DND-41 (cell line): Measurements from ENCODE around the gene KHSRP.

Experiments
- EZH2 ChIP-seq: IDR thresholded peaks from 3 replicates; pipeline ENCODE4 v1.6.1; 2012; ENCODE audit warnings: borderline replicate concordance, low read depth, mild to moderate bottlenecking, moderate library complexity, low read length, inconsistent platforms; ENCODE audit not compliant: severe bottlenecking
- TF ChIP-seq, protein P1 (sequence below): IDR thresholded peaks from 2 replicates; pipeline ENCODE4 v1.5.1; 2012; ENCODE audit warnings: borderline replicate concordance, low read length, moderate library complexity, mild to moderate bottlenecking; ENCODE audit not compliant: poor library complexity, severe bottlenecking; ENCODE audit errors: extremely low read depth

DNA sequence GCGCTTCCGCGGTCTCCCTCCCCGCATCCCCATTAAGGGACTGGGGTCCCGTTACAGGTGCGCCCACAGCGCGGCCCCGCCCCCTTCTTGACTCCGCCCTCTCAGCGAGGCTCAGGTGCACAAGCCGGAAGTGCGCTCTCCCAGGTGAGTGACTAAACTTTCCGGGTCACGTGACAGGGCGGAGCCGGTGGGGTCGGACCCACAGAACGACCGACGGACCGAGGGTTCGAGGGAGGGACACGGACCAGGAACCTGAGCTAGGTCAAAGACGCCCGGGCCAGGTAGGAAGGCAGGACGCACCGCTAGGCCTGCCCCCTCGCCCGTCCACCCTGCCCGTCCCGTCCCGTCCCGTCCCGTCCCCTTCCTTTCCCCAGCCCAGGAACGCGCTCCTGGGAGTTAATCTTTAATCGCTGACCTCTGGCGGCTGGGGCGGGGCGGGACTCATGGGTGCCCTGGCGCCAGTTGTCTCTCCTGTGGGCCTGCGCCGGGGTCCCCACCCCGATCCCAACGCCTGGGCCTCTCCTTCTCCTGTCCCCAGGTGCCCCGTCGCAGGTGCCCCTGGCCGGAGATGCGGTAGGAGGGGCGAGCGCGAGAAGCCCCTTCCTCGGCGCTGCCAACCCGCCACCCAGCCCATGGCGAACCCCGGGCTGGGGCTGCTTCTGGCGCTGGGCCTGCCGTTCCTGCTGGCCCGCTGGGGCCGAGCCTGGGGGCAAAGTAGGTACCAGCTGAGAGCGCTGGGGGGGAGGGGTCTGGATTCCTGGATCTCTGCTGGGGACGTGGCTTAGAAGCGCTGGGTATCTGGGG, 39.7 kb upstream of the KHSRP start, which contains the start of gene CRB3:
- TF ChIP-seq, protein P1, sequence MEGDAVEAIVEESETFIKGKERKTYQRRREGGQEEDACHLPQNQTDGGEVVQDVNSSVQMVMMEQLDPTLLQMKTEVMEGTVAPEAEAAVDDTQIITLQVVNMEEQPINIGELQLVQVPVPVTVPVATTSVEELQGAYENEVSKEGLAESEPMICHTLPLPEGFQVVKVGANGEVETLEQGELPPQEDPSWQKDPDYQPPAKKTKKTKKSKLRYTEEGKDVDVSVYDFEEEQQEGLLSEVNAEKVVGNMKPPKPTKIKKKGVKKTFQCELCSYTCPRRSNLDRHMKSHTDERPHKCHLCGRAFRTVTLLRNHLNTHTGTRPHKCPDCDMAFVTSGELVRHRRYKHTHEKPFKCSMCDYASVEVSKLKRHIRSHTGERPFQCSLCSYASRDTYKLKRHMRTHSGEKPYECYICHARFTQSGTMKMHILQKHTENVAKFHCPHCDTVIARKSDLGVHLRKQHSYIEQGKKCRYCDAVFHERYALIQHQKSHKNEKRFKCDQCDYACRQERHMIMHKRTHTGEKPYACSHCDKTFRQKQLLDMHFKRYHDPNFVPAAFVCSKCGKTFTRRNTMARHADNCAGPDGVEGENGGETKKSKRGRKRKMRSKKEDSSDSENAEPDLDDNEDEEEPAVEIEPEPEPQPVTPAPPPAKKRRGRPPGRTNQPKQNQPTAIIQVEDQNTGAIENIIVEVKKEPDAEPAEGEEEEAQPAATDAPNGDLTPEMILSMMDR, result no peak
- no peak for TF ChIP-seq EZH2
